ENCODE measurements around the gene MAP7D3. TPM values are rescaled to one million over a fixed set of nuclear protein-coding genes. Genes with fewer than 3 reads are reported as not detected.
A peak's percentile ranks its signal among the peaks of the same experiment; 100 is the strongest.
"Not testable (repeated sequence)": the region's sequence is repeated elsewhere in the genome, so short reads cannot be mapped to it uniquely, and the experiment has no call there.

Gene MAP7D3, protein sequence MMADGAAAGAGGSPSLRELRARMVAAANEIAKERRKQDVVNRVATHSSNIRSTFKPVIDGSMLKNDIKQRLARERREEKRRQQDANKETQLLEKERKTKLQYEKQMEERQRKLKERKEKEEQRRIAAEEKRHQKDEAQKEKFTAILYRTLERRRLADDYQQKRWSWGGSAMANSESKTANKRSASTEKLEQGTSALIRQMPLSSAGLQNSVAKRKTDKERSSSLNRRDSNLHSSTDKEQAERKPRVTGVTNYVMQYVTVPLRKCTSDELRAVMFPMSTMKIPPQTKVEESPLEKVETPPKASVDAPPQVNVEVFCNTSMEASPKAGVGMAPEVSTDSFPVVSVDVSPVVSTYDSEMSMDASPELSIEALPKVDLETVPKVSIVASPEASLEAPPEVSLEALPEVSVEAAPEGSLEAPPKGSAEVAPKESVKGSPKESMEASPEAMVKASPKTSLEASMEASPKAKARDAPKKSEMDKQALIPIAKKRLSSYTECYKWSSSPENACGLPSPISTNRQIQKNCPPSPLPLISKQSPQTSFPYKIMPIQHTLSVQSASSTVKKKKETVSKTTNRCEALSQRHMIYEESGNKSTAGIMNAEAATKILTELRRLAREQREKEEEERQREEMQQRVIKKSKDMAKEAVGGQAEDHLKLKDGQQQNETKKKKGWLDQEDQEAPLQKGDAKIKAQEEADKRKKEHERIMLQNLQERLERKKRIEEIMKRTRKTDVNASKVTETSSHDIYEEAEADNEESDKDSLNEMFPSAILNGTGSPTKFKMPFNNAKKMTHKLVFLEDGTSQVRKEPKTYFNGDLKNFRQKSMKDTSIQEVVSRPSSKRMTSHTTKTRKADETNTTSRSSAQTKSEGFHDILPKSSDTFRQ
- total RNA-seq (10 to 100 TPM in 3 of 4 donors, 1 to 10 TPM in 1; 8.7 to 13.8 (median 12.0) TPM), polyA plus RNA-seq (5.9 TPM)
- long read RNA-seq, donor 1, full-length matches to known transcripts, result 7 of 28 reads
- long read RNA-seq, donor 1, partial matches to known transcripts, result 16 of 28 reads
- long read RNA-seq, donor 1, other reads (novel, unspliced or antisense), result 5 of 28 reads
- long read RNA-seq, donor 2, full-length matches to known transcripts, result 7 of 10 reads
- long read RNA-seq, donor 2, partial matches to known transcripts, result 3 of 10 reads
- long read RNA-seq, donor 2, other reads (novel, unspliced or antisense), result 0 of 10 reads
- long read RNA-seq, donor 3, full-length matches to known transcripts, result 6 of 41 reads
- long read RNA-seq, donor 3, partial matches to known transcripts, result 32 of 41 reads
- long read RNA-seq, donor 3, other reads (novel, unspliced or antisense), result 3 of 41 reads
- long read RNA-seq, donor 4, full-length matches to known transcripts, result 13 of 16 reads
- long read RNA-seq, donor 4, partial matches to known transcripts, result 1 of 16 reads
- long read RNA-seq, donor 4, other reads (novel, unspliced or antisense), result 2 of 16 reads

DNA sequence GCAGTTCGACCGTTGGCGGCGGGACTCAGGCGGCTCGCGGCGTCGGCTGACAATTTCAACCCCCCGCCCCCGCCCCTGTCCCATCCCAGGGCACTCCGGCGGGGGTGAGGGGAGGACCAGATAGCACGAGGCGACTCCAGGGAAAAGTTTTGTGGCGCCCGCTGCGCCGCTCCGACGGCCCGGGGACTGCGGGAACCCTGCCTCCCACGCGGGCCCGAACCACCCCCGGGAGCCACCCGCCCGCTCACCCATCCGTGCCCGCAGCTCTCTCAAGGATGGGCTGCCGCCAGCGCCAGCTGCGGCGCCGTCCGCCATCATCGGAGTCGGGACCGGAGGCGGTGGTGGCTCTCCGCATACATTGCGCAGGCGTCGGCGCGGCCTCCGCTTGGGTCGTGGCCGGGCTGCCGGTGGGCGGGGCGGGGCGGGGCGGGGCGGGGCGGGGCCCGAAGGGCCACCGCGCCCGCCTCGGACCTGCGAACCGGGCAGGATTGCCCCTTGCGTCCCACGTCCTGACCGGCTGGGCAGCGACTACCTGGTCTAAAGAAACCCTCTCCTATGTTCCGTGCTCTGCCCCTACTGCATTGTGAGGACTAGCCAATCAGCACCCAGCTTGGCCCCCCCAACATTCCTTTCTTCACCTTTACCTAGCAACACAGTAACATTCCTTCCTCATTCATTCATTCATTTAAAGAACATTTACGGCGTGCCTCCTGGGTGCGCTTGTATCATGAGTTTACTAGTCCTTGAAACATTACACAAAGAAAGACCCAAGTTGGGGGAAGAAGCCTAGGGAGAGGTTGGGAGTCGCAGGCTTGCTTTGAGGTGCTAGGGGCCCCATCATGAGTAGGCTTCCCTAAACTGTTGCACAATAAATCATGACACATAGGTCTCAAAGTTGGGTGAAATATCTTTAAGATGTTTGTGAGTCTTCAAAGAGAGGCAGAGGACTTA lies at the start of gene MAP7D3:
Gene MAP7D3, minus strand, starts transcription at position 360 of the 951 bp plus-strand sequence. Its CDS starts 42 bp downstream, at position 318.
- Histone ChIP-seq H3K9me3 (ENCODE audit: control insufficient read depth, low read length) (no peaks in the 10 kb centered on the region), H3K27ac (ENCODE audit: low read length) (peak within 1 kb of the TSS; percentile 82), H3K27me3 (ENCODE audit: control insufficient read depth, insufficient read depth) (no peaks in the 10 kb centered on the region), H3K4me3 (ENCODE audit: low read length) (peak within 1 kb of the TSS; percentile 79), H3K4me1 (ENCODE audit: control insufficient read depth, insufficient read depth, low read length) (no peaks in the 10 kb centered on the region)
- peak; percentile 76 to 90 (median 85) for DNase-seq
- WGBS, result 2% methylated on average over 62 of the region's 73 CpGs
- peak; percentile 95 to 96 for ATAC-seq
- intact Hi-C loops (cut with DNase I), result no loop called here

GRCh38 chrX:136300721-136301120 lies 49.5 kb upstream of the MAP7D3 start, which contains the start of gene ADGRG4:
Gene ADGRG4, plus strand, starts transcription at chrX:136300963. Its CDS starts 7,815 bp downstream, at chrX:136308778.
- not testable (repeated sequence) for H3K4me1 ChIP-seq (ENCODE audit: control insufficient read depth, insufficient read depth, low read length)

GRCh38 chrX:136295380-136295779 lies 44.2 kb upstream of the MAP7D3 start:
- intact Hi-C loops (cut with DNase I), result no loop called here
- H3K27me3 ChIP-seq (ENCODE audit: control insufficient read depth, insufficient read depth), result no peaks in the 10 kb centered on the region
- no peak overlapping the region for H3K27ac ChIP-seq (ENCODE audit: low read length)
- H3K4me1 ChIP-seq (ENCODE audit: control insufficient read depth, insufficient read depth, low read length), result no peaks in the 10 kb centered on the region
- ATAC-seq (no peak), DNase-seq (no peak)
- 80% methylated on average over 8 of the region's 8 CpGs for WGBS
- no peak overlapping the region for H3K4me3 ChIP-seq (ENCODE audit: low read length)
- H3K9me3 ChIP-seq (ENCODE audit: control insufficient read depth, low read length), result no peaks in the 10 kb centered on the region

More at GRCh38 chrX:136300721-136301120, 49.5 kb upstream of the MAP7D3 start, which contains the start of gene ADGRG4:
- H3K9me3 ChIP-seq (ENCODE audit: control insufficient read depth, low read length); ATAC-seq; H3K27me3 ChIP-seq (ENCODE audit: control insufficient read depth, insufficient read depth); DNase-seq; intact Hi-C loops (cut with DNase I); H3K4me3 ChIP-seq (ENCODE audit: low read length); H3K27ac ChIP-seq (ENCODE audit: low read length): not testable (repeated sequence)
- 89% methylated on average over 4 of the region's 4 CpGs for WGBS

GRCh38 chrX:136292656-136293055 lies 41.5 kb upstream of the MAP7D3 start:
- no peak overlapping the region for H3K27ac ChIP-seq (ENCODE audit: low read length)
- 75% methylated on average over 2 of the region's 2 CpGs for WGBS
- no peaks in the 10 kb centered on the region for H3K9me3 ChIP-seq (ENCODE audit: control insufficient read depth, low read length)
- H3K4me3 ChIP-seq (ENCODE audit: low read length), result no peak overlapping the region
- intact Hi-C loops (cut with DNase I), result no loop called here
- no peaks in the 10 kb centered on the region for H3K4me1 ChIP-seq (ENCODE audit: control insufficient read depth, insufficient read depth, low read length)
- DNase-seq, result no peak
- no peaks in the 10 kb centered on the region for H3K27me3 ChIP-seq (ENCODE audit: control insufficient read depth, insufficient read depth)
- no peak for ATAC-seq

DNA sequence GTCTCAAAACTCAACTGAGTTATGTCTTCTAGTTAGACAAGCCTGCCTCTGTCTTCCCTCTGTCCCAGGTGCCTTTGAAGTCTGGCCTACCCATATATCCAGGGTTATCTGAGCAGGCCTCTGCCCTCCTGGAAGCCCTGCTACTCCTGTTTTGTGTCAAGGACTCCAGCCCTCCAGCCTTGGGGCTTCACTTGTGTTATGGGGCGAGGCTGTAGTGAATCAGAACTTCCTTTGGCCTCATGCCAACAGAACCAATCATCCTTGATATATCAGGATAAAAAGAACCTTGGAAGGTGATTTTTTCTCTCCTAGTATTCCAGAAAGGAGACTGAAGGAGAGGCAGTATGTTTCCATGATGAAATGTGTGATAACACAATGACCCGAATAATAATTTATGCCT lies 40.6 kb upstream of the MAP7D3 start:
- ATAC-seq (no peak), DNase-seq (no peak)
- Histone ChIP-seq H3K9me3 (ENCODE audit: control insufficient read depth, low read length) (no peaks in the 10 kb centered on the region), H3K4me1 (ENCODE audit: control insufficient read depth, insufficient read depth, low read length) (no peaks in the 10 kb centered on the region), H3K4me3 (ENCODE audit: low read length) (no peak overlapping the region), H3K27me3 (ENCODE audit: control insufficient read depth, insufficient read depth) (no peaks in the 10 kb centered on the region), H3K27ac (ENCODE audit: low read length) (no peak overlapping the region)
- 80% methylated on average over 2 of the region's 2 CpGs for WGBS
- intact Hi-C loops (cut with DNase I), result no loop called here

GRCh38 chrX:136286375-136286774 lies 35.2 kb upstream of the MAP7D3 start:
- intact Hi-C loops (cut with DNase I), result not testable (repeated sequence)

GRCh38 chrX:136275553-136275952 lies 24.4 kb upstream of the MAP7D3 start:
- no peak overlapping the region for H3K27ac ChIP-seq (ENCODE audit: low read length)
- DNase-seq, result no peak
- ATAC-seq, result no peak
- no peaks in the 10 kb centered on the region for H3K9me3 ChIP-seq (ENCODE audit: control insufficient read depth, low read length)
- no peak overlapping the region for H3K4me3 ChIP-seq (ENCODE audit: low read length)
- H3K4me1 ChIP-seq (ENCODE audit: control insufficient read depth, insufficient read depth, low read length), result no peaks in the 10 kb centered on the region
- no peaks in the 10 kb centered on the region for H3K27me3 ChIP-seq (ENCODE audit: control insufficient read depth, insufficient read depth)
- intact Hi-C loops (cut with DNase I), result no loop called here
- 63% methylated on average over 4 of the region's 4 CpGs for WGBS

More at GRCh38 chrX:136286375-136286774, 35.2 kb upstream of the MAP7D3 start:
- H3K27me3 ChIP-seq (ENCODE audit: control insufficient read depth, insufficient read depth); DNase-seq; H3K4me3 ChIP-seq (ENCODE audit: low read length); H3K4me1 ChIP-seq (ENCODE audit: control insufficient read depth, insufficient read depth, low read length); H3K27ac ChIP-seq (ENCODE audit: low read length); H3K9me3 ChIP-seq (ENCODE audit: control insufficient read depth, low read length); ATAC-seq: not testable (repeated sequence)
- 89% methylated on average over 5 of the region's 5 CpGs for WGBS

DNA sequence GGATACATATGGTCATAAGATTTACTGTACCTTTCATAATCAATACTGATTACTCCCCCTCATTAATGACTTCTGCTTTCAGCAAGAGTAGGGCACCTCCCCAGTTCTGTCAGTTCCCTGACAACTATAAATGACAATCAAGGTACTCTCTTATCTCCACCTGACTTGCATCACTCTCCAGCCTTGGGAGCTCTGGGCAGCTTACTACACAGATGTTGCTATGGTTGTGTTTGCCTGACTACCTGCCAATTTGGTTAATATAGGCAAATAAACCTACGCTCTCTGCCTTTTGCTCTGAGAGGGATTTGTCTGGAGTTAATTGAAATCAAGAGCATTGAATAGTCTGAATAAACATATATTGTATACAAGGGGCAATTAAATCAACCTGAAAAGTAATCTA lies 22.8 kb upstream of the MAP7D3 start:
- no peak overlapping the region for H3K27ac ChIP-seq (ENCODE audit: low read length)
- H3K9me3 ChIP-seq (ENCODE audit: control insufficient read depth, low read length), result no peaks in the 10 kb centered on the region
- no peaks in the 10 kb centered on the region for H3K27me3 ChIP-seq (ENCODE audit: control insufficient read depth, insufficient read depth)
- 95% methylated on average over 1 of the region's 1 CpG for WGBS
- intact Hi-C loops (cut with DNase I), result no loop called here
- DNase-seq, result no peak
- no peak for ATAC-seq
- H3K4me3 ChIP-seq (ENCODE audit: low read length), result no peak overlapping the region
- H3K4me1 ChIP-seq (ENCODE audit: control insufficient read depth, insufficient read depth, low read length), result no peaks in the 10 kb centered on the region

DNA sequence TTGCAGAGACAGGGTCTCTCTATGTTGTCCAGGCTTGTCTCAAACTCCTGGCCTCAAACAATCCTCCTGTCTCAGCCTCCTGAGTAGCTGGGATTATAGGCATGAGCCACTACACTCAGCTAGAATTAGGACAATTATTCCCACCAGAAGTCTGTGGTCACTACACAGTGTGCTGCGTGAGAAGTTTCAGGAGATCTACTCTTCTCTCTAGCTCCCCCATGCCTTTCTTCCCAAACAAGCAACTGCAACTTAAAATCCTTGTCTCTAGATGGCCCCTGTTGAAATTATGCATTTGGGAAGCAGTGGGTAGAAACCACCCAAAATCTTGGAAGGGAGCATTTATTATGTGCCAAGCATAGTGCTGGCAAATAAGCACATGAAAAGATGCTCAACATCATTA lies 21.1 kb upstream of the MAP7D3 start:
- intact Hi-C loops (cut with DNase I), result no loop called here
- ATAC-seq (no peak), DNase-seq (no peak)
- WGBS, result 25% methylated on average over 1 of the region's 1 CpG
- H3K9me3 ChIP-seq (ENCODE audit: control insufficient read depth, low read length), result no peaks in the 10 kb centered on the region
- H3K27ac ChIP-seq (ENCODE audit: low read length), result no peak overlapping the region
- H3K4me1 ChIP-seq (ENCODE audit: control insufficient read depth, insufficient read depth, low read length), result no peaks in the 10 kb centered on the region
- no peaks in the 10 kb centered on the region for H3K27me3 ChIP-seq (ENCODE audit: control insufficient read depth, insufficient read depth)
- H3K4me3 ChIP-seq (ENCODE audit: low read length), result no peak overlapping the region
